HS-5 (cell line): Measurements from ENCODE around the gene PTX3.

Experiments used
- DNase-seq: peaks from one replicate; pipeline ENCODE4 v3.0.0-alpha.2; 2012; ENCODE audit warnings: low read depth

Gene PTX3

GRCh38 chr3:157475921-157476414 lies 39.3 kb downstream of the PTX3 start:
- DNase-seq: no peak

- no peak for DNase-seq
Measured at GRCh38 chr3:157477441-157477840, 40.8 kb downstream of the PTX3 start.

- no peak for DNase-seq
Measured at GRCh38 chr3:157479464-157480243, 43.0 kb downstream of the PTX3 start.

GRCh38 chr3:157487339-157487738 lies 50.7 kb downstream of the PTX3 start:
- DNase-seq: no peak

- DNase-seq: no peak
Measured at GRCh38 chr3:157488144-157488543, 51.5 kb downstream of the PTX3 start.

- no peak for DNase-seq
Measured at GRCh38 chr3:157491136-157491535, 54.5 kb downstream of the PTX3 start.
